HG02973 (cell line): ENCODE results near the gene DPY30.

Experiments used
- ATAC-seq: cut with Tn5 transposase; IDR thresholded peaks from one replicate; pipeline ENCODE4 v1.9.1; 2021; ENCODE audit warnings: moderate library complexity; ENCODE audit not compliant: unreplicated experiment

Gene DPY30

GRCh38 chr2:31979018-31979417 is 60.6 kb downstream of the DPY30 start:
- no peak for ATAC-seq

- ATAC-seq, result no peak
These were observed 61.2 kb downstream of the DPY30 start for GRCh38 chr2:31978436-31978835.
